Measurements from ENCODE around the gene CTNNA2.
"Not testable (repeated sequence)": the region's sequence is repeated elsewhere in the genome, so short reads cannot be mapped to it uniquely, and the experiment has no call there.

Gene CTNNA2

DNA sequence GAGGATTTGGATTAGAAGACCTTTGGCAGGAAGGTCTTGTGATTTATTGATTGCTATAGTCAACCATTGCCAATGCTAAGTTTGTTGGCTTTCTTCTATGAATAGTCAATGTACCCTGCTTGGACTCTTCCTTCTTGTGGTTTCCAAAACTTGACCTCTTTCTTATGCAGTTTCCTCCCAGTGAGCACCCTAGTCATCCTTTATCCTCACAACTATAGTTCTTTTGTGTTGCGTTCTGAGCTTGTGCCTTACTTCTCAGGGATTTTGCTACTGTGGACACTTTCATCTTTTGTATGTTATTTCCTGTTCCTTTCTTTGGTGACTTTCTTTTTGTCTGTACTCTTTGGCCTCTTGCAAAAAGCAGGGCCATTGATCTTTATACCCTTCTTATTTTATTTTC lies 623.5 kb downstream of the CTNNA2 start:
- no peak for DNase-seq (ENCODE audit: extremely low spot score)
- TF ChIP-seq, protein P1, sequence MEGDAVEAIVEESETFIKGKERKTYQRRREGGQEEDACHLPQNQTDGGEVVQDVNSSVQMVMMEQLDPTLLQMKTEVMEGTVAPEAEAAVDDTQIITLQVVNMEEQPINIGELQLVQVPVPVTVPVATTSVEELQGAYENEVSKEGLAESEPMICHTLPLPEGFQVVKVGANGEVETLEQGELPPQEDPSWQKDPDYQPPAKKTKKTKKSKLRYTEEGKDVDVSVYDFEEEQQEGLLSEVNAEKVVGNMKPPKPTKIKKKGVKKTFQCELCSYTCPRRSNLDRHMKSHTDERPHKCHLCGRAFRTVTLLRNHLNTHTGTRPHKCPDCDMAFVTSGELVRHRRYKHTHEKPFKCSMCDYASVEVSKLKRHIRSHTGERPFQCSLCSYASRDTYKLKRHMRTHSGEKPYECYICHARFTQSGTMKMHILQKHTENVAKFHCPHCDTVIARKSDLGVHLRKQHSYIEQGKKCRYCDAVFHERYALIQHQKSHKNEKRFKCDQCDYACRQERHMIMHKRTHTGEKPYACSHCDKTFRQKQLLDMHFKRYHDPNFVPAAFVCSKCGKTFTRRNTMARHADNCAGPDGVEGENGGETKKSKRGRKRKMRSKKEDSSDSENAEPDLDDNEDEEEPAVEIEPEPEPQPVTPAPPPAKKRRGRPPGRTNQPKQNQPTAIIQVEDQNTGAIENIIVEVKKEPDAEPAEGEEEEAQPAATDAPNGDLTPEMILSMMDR (IDR thresholded peaks at IDR 0.05; ENCODE audit: control extremely low read depth, extremely low read depth, low read depth, missing control alignments): no peak
- CTCF ChIA-PET: no interaction called here
- POLR2A ChIA-PET: no interaction called here

DNA sequence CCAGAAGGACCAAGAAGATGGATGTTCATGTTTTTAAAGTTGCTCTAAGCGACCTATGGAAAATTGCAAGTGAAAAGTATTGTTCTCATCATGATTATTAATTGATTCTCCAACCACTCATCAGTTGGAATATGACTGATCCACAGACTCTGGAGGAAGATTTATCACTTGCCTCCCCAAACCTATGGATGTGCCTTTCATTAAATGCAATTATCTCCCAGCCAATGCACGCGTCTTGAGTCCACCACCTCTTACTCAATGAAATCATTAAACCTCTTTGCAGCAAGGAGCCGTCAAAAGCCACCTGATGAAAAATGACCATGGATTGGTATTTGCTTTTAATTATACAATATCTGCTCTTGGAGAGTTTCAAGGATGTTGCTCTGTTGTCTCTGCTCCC lies 626.1 kb downstream of the CTNNA2 start:
- TF ChIP-seq, protein P1 (IDR thresholded peaks at IDR 0.05; ENCODE audit: control extremely low read depth, extremely low read depth, low read depth, missing control alignments): no peak
- DNase-seq (ENCODE audit: extremely low spot score): no peak
- CTCF ChIA-PET: no interaction called here
- POLR2A ChIA-PET: no interaction called here

DNA sequence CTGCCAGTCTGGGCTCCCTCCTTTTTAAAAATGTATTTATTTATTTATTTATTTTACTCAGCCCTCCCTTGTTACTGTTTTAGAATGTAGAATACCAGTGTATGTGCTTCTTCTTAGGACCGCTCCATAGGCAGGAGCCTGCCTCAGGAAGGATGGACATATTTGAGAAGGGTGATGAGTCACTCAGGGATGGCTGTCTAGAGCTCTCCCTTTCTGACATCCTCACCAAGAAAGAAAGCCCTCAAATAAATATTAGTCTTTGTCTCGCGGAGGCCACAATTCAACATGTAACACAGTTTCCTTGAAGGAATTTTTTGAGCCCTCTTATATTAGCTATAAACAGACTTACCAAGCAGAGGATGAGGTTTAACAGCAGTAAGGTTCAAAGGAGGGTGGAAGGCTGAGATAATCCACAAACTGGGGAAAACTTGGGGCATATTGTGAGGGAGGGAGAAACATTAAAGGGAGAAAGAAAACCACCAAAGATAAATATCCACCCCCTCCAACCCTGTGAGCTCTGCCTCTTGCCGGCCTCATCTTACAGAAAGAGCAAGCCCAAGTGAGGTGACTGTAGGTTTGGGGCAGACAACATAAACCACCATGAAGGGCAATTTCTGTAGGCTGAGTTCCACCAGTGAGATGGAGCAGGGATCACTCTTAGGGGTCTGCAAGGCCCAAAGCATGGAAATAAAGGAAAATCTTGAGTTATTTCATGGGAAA lies 628.3 kb downstream of the CTNNA2 start:
- DNase-seq (ENCODE audit: extremely low spot score): no peak
- ChIA-PET CTCF (interaction anchor here (4.2 kb wide), 1 partner anchor 14 kb away, joined by 21 read pairs; no protein-coding TSS in a partner anchor), POLR2A (no interaction called here)
- TF ChIP-seq, protein P1 (IDR thresholded peaks at IDR 0.05; ENCODE audit: control extremely low read depth, extremely low read depth, low read depth, missing control alignments): no peak

DNA sequence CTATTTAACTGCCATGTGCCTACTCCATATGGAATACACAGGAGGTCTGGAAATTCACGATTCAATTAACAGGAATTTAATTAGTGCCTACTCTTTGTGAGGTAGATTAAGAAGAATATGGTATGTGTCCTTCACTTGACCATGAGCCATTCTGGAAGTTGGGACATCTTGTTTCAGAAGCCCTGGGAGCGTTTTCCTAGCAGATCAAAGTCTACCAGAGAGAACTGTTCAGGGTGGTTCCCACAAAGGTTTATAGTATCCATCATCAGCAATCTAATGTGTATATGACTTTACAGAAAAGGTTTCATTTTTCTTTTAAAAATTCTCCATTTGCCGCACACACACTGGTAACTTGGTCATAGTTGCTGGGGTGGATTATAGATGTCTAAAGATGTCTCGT lies 632.6 kb downstream of the CTNNA2 start:
- CTCF ChIA-PET: no interaction called here
- DNase-seq (ENCODE audit: extremely low spot score): no peak
- POLR2A ChIA-PET: no interaction called here
- TF ChIP-seq, protein P1 (IDR thresholded peaks at IDR 0.05; ENCODE audit: control extremely low read depth, extremely low read depth, low read depth, missing control alignments): no peak

DNA sequence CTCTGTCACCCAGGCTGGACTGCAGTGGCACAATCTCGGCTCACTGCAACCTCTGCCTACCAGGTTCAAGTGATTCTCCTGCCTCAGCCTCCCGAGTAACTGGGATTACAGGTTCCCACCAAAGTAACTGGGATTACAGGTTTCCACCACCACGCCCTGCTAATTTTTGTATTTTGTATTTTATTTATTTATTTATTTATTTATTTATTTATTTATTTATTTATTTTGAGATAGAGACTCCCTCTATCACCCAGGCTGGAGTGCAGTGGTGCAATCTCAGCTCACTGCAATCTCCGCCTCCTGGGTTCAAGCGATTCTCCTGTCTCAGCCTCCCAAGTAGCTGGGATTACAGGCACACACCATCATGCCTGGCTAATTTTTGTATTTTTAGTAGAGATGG lies 633.9 kb downstream of the CTNNA2 start:
- CTCF ChIA-PET; POLR2A ChIA-PET; DNase-seq (ENCODE audit: extremely low spot score): not testable (repeated sequence)

DNA sequence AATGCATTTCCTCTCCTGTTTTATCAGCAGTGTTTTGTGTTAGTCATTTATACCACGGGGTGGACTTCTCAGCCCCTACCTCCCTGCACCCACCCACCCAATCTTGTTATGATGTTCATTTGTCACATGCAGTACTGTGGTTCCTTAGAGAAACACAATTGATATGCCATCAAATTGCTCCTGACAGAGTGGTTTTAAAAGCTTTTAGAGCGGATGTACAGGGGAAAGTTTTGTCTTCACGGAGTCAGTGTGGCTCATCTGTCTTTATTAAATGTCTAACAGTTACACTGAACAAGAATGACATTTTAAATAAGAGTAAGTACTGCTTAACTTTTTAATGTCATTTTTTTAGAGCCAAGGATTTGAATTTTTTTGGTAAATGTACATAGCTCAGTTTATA lies 634.8 kb downstream of the CTNNA2 start:
- ChIA-PET CTCF (no interaction called here), POLR2A (no interaction called here)
- no peak for DNase-seq (ENCODE audit: extremely low spot score)

DNA sequence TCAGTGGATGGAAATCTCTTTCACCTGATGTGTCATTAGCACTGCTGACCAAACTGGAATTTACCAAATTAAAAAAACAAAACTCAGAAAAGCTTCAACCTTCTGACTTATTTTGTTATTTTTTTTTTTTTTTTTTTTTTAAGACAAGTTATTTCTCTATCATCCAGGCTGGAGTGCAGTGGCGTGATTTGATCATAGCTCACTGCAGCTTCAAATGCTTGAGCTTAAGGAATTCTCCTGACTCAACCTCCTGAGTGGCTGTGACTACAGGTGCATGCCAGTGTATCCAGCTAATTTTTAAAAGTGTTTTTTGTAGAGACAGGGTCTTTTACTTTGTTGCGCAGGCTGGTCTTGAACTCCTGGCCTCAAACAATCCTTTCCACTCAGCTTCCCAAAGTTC lies 636.1 kb downstream of the CTNNA2 start:
- no peak for DNase-seq (ENCODE audit: extremely low spot score)
- ChIA-PET POLR2A (no interaction called here), CTCF (no interaction called here)
- TF ChIP-seq, protein P1 (IDR thresholded peaks at IDR 0.05; ENCODE audit: control extremely low read depth, extremely low read depth, low read depth, missing control alignments): no peak

More for the DNA sequence above, 634.8 kb downstream of the CTNNA2 start:
- TF ChIP-seq, protein P1 (IDR thresholded peaks at IDR 0.05; ENCODE audit: control extremely low read depth, extremely low read depth, low read depth, missing control alignments): no peak
